ENCODE measurements around the gene ALCAM.
A peak's percentile ranks its signal among the peaks of the same experiment; 100 is the strongest.

ALCAM gene

DNA sequence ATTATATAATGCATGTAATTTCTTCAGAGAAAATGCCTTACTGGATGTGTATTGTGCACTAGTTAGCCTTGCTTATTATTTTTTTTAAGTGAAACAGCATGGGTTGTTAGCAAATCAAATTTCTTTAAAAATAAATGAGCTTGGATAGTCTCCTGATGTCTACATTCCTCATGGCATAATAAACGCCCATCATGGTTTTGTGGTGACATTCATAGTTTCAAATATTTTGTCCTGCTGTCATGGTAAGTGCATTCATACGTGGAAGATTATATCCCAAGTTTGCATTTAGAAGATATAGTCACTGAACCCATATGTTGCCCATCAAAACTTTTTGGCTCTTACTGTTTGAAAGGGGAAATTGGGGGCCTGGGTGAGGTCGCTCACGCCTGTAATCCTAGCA is 130.7 kb downstream of the ALCAM start:
- DNase-seq, result no peak

DNA sequence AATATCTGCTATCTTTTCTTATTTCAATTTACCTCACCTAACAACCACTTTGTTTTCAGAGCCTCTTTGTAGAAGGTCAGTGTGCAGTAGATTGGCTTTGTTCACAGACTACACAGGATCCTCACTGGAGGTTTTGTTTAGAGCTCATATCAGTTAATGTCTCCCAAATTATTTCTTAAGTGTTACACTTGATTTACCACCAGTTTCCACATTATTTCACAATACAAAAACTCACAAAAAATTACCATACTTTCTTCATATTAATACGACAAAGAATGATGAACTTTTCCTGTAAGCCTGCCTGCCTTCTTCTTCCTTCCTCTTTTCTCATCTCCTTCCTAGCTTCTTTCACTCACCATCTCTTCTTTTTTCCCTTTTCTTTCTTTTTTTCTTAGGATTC is 133.3 kb downstream of the ALCAM start:
- no peak for DNase-seq

DNA sequence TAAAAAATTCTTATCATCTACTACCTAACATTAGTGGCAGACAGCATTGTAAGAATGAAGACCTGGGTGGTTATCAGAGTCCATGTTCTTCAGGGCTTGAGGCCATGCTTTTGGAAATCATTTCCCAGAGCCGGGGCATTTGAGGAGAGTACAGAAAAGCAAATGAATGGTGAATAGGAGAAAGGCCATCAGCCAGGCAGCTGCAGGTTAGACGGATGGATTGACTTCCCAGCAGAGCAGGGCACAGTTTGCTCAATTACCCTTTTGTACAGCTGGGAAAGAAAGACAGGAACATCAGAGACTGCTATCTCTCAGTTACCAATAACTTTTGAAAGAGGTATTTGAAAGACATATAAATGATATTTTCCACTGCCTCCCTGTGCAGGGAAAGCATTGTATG is 135.6 kb downstream of the ALCAM start:
- no peak for DNase-seq

DNA sequence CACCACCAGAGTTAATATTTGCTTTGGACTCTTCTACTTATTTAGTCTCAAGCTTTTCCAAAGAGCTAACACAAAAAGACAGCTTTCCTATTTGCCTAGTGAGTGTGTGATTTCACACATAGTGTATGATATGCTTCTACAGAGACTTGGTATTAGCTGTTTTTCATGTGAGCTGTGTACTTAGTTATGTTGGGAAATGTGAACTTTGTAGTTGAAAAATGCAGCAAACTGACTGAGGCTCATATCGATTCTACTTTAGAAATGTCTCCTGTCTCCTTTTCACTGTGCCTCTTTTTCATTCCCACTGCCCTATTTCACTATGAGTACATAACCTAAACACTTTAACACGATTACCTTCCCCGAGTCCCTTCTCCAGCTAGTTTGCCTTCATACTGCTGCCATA is 136.5 kb downstream of the ALCAM start:
- no peak for DNase-seq

DNA sequence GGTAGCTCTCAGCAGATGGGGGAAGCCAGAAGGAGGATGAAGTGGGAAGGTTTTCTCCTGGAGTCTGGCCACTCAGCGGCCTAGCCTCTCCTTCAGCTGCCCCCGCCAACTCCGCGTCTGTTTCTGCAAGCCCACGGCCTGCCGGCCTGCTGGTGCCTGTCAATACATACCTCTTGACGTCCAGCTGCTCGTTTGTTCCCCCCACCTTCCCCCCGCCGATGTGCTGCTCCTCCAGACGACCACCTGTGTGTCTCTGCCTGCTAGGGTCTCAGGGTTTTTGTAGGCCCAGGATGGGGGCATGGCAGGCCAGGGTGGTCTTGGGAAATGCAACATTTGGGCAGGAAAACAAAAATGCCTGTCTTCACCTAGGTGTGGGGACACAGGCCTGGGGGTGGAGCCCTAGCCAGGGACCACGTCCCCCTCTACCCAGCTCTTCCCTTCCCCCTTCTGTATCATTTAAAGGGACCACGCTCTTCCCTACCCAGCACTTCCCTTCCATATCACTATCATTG is 137.8 kb downstream of the ALCAM start:
- no peak for DNase-seq

DNA sequence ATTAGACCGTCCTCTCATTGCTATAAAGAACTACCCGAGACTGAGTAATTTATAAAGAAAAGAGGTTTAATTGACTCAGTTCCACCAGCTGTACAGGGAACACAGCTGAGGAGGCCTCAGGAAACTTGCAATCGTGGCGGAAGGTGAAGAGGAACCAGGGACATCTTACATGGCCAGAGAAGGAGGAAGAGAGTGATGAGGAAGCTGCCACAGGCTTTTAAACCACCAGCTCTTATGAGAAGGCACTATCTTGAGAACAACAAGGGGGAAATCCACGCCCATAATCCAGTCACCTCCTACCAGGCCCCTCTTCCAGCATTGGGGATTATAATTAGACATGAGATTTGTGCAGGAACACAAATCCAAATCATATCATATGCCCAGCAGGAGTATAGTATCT is 138.5 kb downstream of the ALCAM start:
- DNase-seq, result no peak

DNA sequence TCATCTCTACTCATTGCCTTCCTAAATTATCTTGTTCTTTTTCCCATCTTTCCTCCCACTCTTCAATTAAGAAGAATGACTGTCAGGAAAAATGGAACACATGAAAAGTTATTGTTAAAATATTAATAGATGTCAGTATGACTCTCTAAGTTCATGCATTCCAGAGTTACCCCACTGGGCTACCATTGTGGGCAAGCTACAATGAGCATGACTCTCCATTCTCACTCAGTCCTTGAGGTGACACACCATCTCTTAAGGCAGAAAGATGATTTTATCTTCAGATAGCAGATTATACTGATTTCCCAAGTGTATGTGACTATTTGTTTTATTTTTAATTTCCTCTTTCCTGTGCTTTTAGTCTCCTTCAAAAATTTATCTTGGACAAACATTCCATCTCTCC is 144.3 kb downstream of the ALCAM start:
- DNase-seq, result no peak

DNA sequence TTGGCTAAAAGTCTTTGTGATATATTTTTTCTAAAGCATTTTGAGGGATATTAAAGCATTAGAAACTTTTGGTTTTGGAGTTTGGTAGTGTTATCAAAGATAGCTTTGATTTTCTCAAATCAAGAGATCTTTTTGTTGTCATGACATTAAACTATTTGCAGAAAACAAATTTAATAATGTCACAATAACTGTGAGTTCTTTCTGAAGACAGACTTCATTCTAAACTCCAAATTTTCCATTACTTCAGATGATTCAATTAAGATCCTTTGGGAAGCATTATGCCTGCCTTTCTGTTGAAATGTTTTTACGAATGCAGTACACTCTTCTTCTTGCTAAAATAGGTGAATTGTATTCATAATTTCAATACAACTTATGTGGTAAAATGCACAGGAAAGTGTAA is 145.4 kb downstream of the ALCAM start:
- DNase-seq, result no peak

DNA sequence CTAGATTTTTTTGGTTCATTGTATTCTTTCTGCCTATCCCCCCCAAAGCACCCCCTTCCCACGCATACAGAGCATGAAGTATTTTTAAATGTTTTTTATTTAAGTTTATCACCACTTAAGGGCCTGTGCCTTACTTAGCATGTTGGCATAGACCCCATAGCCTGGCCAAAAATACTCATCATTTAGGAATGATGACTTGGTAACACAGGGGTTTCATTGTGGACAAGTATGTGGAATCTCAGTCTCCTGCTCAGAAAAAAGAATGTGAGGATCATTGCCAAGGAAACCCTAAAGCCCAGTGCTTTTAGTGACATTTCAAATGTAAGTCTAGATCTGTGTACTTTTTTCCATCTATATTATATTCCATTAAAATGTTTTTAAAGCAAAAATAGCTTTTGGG is 146.3 kb downstream of the ALCAM start:
- DNase-seq, result no peak

DNA sequence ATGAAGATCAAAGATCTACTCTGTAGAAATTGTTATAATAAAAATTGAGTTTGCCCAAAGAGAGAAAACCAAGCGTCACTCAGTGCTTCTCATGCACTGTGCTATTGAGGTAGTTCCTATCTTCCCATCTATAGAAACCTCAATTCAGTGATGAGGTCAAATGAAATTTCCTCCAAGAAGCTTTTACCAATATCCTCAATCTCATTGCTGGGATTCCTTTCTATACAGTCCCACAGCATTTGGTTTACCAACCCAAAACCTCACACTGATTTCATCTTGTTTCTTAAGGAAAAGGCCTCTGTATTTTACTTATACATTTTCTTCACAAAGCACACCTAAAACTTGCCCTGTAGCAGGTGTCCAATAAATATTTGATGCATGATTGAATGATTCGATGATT is 147.2 kb downstream of the ALCAM start:
- no peak for DNase-seq

DNA sequence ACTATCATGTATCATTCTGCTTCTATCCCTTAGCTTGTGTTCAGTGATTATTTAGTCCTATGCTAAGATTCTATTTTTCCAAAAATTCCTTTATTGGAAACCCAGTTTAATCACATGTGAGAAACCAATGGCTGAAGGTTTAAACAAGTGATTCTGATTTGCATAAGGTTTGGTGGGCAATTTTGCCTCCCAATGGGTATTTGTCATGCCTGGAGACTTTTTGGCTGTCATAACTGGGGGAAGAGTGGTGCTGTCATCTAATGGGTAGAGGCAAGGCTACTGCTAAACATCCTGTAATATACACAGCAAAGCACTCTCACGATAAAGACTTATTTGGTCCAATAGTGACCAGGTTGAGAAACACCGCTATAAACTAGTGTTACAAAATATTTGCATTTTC is 148.7 kb downstream of the ALCAM start:
- no peak for DNase-seq

DNA sequence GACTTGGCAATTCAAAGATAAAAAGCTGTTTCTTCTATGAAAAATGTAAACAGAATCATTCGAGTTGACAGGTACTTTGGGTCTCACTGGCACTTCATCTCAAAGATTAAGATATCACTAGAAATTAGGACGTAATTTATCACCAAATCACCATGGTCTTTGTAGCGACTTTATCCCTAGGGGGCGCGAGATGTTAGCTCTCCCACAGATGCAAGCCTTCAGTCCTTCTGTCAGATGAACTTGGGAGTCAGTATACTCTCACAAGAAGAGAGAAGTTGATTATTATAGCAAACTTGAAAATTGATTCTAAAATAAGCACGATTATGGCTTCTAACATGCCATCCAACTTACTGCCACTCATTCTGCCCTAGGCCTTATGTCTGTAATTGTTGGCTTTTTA is 150.3 kb downstream of the ALCAM start:
- no peak for DNase-seq

DNA sequence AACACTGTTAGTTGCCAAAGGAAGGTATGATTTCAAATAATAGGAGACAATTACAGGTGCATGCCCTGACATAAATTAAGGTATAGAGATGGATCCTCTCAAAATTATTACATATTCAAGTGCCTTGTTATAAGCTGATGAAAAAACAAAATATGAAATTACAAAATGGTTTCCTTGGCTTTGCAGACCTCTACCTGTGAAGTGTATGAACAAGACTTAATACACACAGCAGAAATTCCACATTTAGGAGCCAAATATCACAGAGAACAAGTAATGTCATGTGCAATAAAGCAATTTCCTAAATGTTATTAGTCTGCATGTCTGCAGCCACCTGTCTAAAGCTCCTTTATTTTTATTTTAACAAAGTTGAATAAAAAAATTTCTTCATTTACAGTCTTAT is 151.5 kb downstream of the ALCAM start:
- peak; percentile 12 for DNase-seq

DNA sequence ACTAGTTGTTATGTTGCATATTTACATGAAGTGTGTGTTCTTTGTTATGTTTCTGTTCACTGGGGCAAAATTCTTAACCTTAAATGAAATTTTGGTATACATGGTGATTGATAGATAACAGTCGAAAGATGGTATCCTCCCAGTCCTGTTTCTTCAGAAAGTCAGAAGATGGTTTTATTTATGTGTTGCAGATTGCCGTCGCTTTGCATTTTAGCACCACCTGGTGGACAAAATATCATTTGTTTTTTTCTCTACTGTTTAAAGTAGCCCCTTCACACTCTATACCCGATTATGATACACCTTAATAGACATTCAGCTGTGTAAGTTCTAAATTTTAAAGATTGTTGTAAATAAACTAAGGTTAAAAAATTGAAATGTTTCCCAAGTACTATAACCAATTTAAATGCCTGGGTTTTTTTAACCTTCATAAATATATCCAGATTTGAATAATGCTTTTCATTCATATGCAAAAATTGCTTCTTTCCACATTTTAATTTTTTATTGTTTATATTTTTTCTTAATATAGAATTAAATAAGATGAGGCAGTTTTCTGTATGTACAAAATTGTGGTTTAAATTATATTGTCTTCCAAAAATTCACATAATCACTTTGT is 152.2 kb downstream of the ALCAM start:
- DNase-seq, result peak; percentile 68

DNA sequence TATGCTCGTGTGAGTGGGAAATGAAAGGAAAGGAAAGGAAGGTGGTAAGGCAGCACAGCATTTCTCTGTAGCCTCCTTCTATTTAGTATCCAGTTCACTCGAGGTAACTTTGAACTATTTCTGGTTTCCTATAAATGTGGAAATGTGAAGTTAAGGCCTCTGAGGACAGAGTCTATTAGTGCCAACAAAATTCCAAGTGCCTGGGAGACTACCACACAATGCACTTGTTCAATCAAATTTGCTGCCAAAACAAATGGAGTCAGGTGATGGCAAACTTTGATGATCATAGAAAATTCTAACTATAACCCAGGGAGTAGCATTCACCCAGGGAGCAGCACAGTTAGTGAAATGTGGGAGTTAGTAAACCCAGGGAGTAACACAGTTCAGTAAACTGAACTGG is 155.1 kb downstream of the ALCAM start:
- DNase-seq, result no peak

DNA sequence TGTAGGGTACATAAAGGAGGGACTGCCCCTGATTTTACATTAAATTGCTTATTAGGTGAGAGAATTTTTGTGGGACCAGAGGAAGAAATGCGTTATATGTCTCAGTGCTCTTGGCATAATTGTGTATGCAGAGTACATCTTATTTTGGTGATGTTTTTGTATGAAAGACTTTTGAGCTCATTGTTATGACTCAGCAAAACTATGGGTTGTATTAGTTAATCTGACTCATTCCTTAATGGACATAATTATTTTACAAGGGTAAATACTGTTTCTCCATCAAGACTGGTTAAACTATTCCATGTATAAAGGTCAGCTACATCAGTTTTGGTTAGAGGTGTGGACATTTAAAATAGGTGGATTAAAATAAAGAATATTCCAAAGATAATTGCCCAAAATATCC is 156.8 kb downstream of the ALCAM start:
- no peak for DNase-seq

DNA sequence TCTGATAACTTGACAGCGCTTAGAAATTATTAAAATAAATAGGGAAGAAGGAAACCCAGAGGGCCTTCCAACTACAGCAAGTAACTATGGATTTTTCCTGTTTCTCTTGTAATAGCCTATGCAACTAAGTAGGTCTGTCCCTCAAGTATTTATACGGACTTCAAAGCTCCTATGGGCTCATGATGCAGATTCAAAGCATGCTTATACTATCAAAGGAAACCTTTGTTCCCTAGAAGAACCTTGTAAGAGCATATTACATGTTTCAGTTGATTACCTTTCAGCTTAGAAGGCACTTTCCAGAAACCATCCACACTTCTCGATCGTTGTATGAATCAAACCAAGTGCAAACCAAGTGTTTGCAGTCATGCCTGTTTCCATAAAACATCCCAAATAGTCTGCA is 158.8 kb downstream of the ALCAM start:
- DNase-seq, result no peak

DNA sequence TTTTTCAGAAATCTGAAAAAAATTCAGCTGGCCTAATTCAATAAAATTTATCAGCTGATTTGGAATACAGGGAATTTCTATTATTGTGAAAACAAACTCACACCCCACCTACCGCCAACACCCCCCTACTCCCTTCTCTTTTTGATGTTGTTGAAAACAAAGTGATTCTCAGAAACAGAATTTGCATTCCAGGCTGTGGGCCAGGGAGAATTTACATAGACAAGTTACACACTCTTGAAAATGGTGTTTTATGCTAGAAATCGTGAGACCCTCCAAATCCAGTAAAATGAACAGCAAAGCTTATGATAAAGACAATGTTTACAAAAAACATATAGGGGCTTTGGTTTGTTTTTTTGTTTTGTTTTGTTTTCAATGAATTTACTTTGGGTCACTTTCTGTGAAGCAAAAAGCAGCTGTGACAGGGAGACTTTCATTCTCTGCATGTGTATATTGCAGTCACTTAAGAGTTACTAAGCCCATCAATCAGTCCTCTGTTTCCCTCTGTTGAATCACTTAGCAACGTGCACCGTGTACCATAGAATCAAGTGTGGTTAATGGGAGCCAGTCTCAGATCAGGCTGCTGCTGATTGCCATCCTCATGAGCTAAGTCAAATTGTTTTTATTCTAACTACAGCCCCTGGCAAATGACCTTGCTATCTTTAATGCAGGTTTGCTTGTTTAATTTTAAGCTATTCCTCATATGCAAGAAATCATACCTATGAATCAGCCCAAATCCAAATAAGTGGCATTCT is 159.8 kb downstream of the ALCAM start:
- no peak for DNase-seq

DNA sequence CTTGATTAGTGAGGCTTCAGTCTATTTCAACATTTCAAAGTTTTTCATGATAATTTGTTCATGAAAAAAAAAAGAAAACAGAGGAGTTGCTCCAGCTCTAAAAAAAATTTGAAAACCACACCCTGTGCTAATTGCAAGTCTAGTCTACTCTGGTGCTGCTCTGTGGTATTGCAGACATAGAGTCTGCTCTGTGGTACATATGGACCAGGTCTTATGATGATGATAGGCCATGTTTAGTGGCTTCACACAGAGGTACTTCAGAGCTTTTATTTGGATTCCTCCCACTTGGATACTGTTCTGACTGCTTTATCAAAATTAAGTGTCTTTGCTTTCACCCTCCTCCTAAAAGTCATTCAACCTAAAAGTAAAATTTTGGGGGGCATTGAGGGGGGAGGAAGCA is 160.8 kb downstream of the ALCAM start:
- DNase-seq, result peak; percentile 47

DNA sequence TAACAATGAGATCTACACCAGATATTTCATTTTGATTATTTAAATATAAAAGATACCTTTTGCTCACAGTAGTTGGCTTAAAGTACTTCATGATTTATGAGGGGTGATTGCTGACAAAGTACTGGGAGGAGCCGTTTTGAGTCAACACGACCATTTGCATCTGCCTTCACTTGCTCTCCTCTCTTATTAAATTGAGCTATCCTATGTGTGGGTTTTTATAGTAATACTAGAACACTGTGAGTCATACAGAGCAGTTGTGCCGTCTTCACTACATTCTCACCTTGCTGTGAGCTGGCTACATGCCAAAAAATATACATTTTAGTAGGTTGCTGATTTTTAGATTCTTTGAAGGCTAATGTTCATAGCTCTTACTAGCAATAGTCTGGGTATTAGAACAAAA is 161.2 kb downstream of the ALCAM start:
- DNase-seq, result peak; percentile 84

DNA sequence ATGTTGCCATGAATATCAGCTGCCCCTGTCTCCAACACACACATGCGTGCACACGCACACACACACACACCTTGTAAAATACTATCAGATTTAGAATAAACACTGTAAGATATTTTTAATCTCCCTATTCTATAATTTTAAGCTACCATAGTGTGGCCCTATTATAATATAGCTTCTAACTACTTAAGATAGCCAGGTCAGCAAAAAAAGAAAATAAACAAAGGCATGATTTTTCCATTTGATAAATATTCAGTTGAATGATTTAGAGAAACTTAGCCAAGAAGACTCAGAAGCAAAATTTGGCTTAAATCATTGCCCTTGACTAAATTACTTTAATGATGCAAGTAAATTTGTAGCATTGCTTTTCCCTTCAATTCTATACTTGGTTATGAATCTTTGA is 162.2 kb downstream of the ALCAM start:
- DNase-seq, result no peak

DNA sequence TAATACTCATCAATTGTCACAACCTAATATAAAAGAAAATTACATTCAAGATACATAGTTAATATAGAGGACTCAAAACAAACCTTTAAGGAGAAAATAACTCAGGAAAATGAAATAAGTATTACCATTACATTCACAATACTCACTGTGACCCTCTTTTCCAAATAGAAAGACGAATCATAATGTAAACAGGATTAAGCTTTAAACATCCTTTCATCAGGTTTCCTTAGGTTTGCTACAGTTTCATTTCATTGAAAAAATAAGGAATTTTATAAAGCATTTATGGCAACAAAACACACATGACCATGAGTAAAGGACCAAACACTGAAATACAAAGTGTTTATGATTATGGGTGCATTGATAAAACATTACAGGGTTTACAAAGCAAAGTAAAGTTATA is 162.7 kb downstream of the ALCAM start:
- no peak for DNase-seq

DNA sequence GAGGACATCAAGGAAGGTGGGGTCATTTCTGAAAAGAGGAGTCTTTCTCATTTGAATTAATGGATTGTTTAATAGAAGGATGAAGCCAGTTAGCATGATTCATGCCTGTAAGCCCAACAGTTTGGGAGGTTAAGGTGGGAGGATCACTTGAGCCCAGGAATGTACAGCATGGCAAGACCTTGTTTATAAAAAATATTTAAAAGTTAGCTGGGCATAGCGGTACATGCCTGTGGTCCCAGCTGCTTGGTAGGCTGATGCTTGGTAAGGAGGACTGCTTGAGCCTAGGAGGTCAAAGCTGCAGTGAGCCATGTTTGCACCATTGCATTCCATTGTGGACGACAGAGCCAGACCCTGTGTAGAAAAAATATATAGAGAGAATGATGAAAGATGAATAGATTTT is 165.5 kb downstream of the ALCAM start:
- no peak for DNase-seq

DNA sequence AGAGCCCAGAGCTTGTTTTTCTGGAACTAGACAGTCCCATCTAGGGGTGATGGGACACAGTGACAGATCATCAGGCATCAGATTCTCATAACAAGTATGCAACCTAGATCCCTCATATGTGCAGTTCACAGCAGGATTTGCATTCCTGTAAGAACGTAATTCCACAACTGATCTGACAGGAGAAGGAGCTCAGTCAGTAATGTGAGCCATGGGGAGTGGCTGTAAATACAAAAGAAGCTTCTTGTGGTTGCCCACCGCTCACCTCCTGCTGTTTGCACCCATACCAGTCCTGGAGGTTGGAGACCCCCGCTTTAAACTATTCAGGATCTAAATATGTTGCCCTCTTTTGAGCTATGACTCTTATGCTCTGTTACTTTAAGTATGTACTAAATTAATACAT is 167.3 kb downstream of the ALCAM start:
- DNase-seq, result no peak

DNA sequence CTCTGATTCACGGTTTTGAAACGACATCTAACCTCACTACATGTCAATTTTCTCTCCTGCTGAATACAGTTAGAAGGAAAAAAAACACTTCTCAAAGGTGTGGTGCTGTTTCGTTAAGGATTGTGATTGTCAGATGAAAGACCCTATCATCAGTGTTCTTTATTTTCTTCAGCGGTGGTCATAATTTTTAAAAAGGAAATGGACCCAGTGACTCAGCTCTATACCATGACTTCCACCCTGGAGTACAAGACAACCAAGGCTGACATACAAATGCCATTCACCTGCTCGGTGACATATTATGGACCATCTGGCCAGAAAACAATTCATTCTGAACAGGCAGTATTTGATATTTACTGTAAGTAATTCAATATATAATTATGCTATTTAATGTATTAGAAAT is 167.8 kb downstream of the ALCAM start:
- DNase-seq, result no peak
